Hepatocyte (in vitro differentiated cells): ENCODE results near the gene MAGED1. TPM values are rescaled to one million over a fixed set of nuclear protein-coding genes. Genes with fewer than 3 reads are reported as not detected.

Experiments used
- DNase-seq: peaks from one replicate; pipeline ENCODE4 v3.0.0-alpha.2; 2016; ENCODE audit warnings: low spot score
- H2AFZ ChIP-seq: fragments of 200-600 bp; sonication (generic); 2 replicates; pipeline ENCODE4 v1.6.0; 2016; ENCODE audit warnings: antibody characterized with exemption, mild to moderate bottlenecking
- H3K27ac ChIP-seq: fragments of 200-600 bp; sonication (generic); 2 replicates; pipeline ENCODE4 v1.5.1; 2016; ENCODE audit warnings: mild to moderate bottlenecking
- H3K27me3 ChIP-seq: fragments of 200-600 bp; sonication (generic); 2 replicates; pipeline ENCODE4 v1.6.1; 2016
- H3K36me3 ChIP-seq: fragments of 200-600 bp; sonication (generic); replicated peaks from 2 replicates; pipeline ENCODE4 v1.5.1; 2016; ENCODE audit warnings: low read depth; ENCODE audit not compliant: insufficient read depth
- H3K4me1 ChIP-seq: fragments of 200-600 bp; sonication (generic); 2 replicates; pipeline ENCODE4 v1.5.1; 2016; ENCODE audit warnings: mild to moderate bottlenecking, moderate library complexity; ENCODE audit not compliant: insufficient read depth
- H3K4me2 ChIP-seq: fragments of 200-600 bp; sonication (generic); 2 replicates; pipeline ENCODE4 v1.6.0; 2016
- H3K4me3 ChIP-seq: fragments of 200-600 bp; sonication (generic); 2 replicates; pipeline ENCODE4 v1.5.1; 2016; ENCODE audit warnings: mild to moderate bottlenecking
- H3K79me2 ChIP-seq: fragments of 200-600 bp; sonication (generic); 2 replicates; pipeline ENCODE4 v1.6.0; 2017; ENCODE audit warnings: mild to moderate bottlenecking
- H3K9me2 ChIP-seq: fragments of 200-600 bp; sonication (generic); replicated peaks from 2 replicates; pipeline ENCODE4 v1.6.0; 2017; ENCODE audit warnings: mild to moderate bottlenecking; ENCODE audit not compliant: insufficient read depth
- H3K9me3 ChIP-seq: fragments of 200-600 bp; sonication (generic); 2 replicates; pipeline ENCODE4 v1.5.1; 2016; ENCODE audit warnings: low read depth, mild to moderate bottlenecking
- H4K20me1 ChIP-seq: fragments of 200-600 bp; sonication (generic); 2 replicates; pipeline ENCODE4 v1.6.0; 2016; ENCODE audit warnings: mild to moderate bottlenecking; ENCODE audit not compliant: insufficient read depth, poor library complexity, severe bottlenecking
- EZH2 ChIP-seq: fragments of 200-600 bp; sonication (generic); IDR thresholded peaks from 2 replicates; pipeline ENCODE4 v1.6.1; 2016; ENCODE audit warnings: antibody characterized with exemption, mild to moderate bottlenecking, borderline replicate concordance
- EZH2phosphoT487 ChIP-seq: fragments of 200-600 bp; sonication (generic); IDR thresholded peaks from one replicate; pipeline ENCODE4 v1.6.1; 2018; ENCODE audit warnings: antibody characterized with exemption, mild to moderate bottlenecking, low read depth, moderate library complexity; ENCODE audit not compliant: unreplicated experiment, severe bottlenecking
- WGBS: methylation state at CpG from one replicate; pipeline ENCODE4 v1.1.6; 2016; ENCODE audit warnings: low lambda C conversion rate; ENCODE audit errors: missing lambda C conversion rate; 5-methylcytosine and 5-hydroxymethylcytosine counted together
- polyA plus RNA-seq: library from polyadenylated mRNA; unstranded; fragments of >200 nt; fragmentation: Nextera tagmentation; extraction: Ambion mirVana; gene quantifications from 2 replicates; pipeline ENCODE4 v1.2.1, GENCODE V29; 2016
- total RNA-seq: library from RNA; depleted of rRNA; stranded (reverse); fragments of >200 nt; gene quantifications from 2 replicates; pipeline ENCODE4 v1.2.3, GENCODE V29; 2014
- TF ChIP-seq, protein P1 (sequence below): fragments of 200-600 bp; sonication (generic); IDR thresholded peaks from 2 replicates; pipeline ENCODE4 v1.5.1; 2016; ENCODE audit warnings: antibody characterized with exemption, mild to moderate bottlenecking; ENCODE audit not compliant: poor library complexity

MAGED1 gene, protein sequence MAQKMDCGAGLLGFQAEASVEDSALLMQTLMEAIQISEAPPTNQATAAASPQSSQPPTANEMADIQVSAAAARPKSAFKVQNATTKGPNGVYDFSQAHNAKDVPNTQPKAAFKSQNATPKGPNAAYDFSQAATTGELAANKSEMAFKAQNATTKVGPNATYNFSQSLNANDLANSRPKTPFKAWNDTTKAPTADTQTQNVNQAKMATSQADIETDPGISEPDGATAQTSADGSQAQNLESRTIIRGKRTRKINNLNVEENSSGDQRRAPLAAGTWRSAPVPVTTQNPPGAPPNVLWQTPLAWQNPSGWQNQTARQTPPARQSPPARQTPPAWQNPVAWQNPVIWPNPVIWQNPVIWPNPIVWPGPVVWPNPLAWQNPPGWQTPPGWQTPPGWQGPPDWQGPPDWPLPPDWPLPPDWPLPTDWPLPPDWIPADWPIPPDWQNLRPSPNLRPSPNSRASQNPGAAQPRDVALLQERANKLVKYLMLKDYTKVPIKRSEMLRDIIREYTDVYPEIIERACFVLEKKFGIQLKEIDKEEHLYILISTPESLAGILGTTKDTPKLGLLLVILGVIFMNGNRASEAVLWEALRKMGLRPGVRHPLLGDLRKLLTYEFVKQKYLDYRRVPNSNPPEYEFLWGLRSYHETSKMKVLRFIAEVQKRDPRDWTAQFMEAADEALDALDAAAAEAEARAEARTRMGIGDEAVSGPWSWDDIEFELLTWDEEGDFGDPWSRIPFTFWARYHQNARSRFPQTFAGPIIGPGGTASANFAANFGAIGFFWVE
- total RNA-seq (248 and 262 TPM in 2 replicates), polyA plus RNA-seq (478 and 533 TPM in 2 replicates)

GRCh38 chrX:51892921-51893745 lies at the start of gene MAGED1:
TSS of gene MAGED1 (plus strand) at chrX:51893623. CDS start at chrX:51894305, 682 bp downstream.
- Histone ChIP-seq H3K4me2 (peak within 1 kb of the TSS; percentile 88), H2AFZ (peak within 1 kb of the TSS; percentile 38), H3K27ac (peak within 1 kb of the TSS; percentile 88), H3K27me3 (no peaks in the 10 kb centered on the region), H3K4me3 (peak within 1 kb of the TSS; percentile 75), H3K9me2 (no peaks in the 10 kb centered on the region), H4K20me1 (peaks cover 24% of the 10 kb centered on the region), H3K79me2 (peaks cover 35% of the 10 kb centered on the region), H3K4me1 (peaks cover 7% of the 10 kb centered on the region), H3K9me3 (no peaks in the 10 kb centered on the region), H3K36me3 (no peaks in the 10 kb centered on the region)
- TF ChIP-seq EZH2phosphoT487, result no peak
- TF ChIP-seq, protein P1, sequence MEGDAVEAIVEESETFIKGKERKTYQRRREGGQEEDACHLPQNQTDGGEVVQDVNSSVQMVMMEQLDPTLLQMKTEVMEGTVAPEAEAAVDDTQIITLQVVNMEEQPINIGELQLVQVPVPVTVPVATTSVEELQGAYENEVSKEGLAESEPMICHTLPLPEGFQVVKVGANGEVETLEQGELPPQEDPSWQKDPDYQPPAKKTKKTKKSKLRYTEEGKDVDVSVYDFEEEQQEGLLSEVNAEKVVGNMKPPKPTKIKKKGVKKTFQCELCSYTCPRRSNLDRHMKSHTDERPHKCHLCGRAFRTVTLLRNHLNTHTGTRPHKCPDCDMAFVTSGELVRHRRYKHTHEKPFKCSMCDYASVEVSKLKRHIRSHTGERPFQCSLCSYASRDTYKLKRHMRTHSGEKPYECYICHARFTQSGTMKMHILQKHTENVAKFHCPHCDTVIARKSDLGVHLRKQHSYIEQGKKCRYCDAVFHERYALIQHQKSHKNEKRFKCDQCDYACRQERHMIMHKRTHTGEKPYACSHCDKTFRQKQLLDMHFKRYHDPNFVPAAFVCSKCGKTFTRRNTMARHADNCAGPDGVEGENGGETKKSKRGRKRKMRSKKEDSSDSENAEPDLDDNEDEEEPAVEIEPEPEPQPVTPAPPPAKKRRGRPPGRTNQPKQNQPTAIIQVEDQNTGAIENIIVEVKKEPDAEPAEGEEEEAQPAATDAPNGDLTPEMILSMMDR, result no peak
- no peak for TF ChIP-seq EZH2
- 48% methylated on average over 24 of the region's 35 CpGs for WGBS
- DNase-seq, result peak; percentile 95

GRCh38 chrX:51847463-51847862 lies 46.0 kb upstream of the MAGED1 start:
- Histone ChIP-seq H3K27me3 (no peaks in the 10 kb centered on the region), H3K4me1 (no peaks in the 10 kb centered on the region), H3K9me2 (no peaks in the 10 kb centered on the region), H4K20me1 (peaks cover 4% of the 10 kb centered on the region), H3K4me3 (no peak overlapping the region), H3K79me2 (peaks cover 29% of the 10 kb centered on the region), H3K9me3 (no peaks in the 10 kb centered on the region), H3K4me2 (no peak overlapping the region), H3K27ac (no peak overlapping the region), H2AFZ (no peak overlapping the region), H3K36me3 (no peaks in the 10 kb centered on the region)
- TF ChIP-seq EZH2 (no peak), EZH2phosphoT487 (no peak)
- TF ChIP-seq, protein P1, result no peak
- whole genome bisulfite sequencing, result 57% methylated on average over 3 of the region's 3 CpGs
- no peak for DNase-seq

- Histone ChIP-seq H4K20me1 (peaks cover 4% of the 10 kb centered on the region), H3K27ac (no peak overlapping the region), H3K36me3 (no peaks in the 10 kb centered on the region), H3K9me3 (no peaks in the 10 kb centered on the region), H3K4me2 (peak overlapping the region; percentile 18), H3K9me2 (no peaks in the 10 kb centered on the region), H3K27me3 (no peaks in the 10 kb centered on the region), H3K4me1 (no peaks in the 10 kb centered on the region), H3K4me3 (no peak overlapping the region), H3K79me2 (peaks cover 38% of the 10 kb centered on the region), H2AFZ (no peak overlapping the region)
- no peak for TF ChIP-seq EZH2phosphoT487
- TF ChIP-seq, protein P1, result no peak
- TF ChIP-seq EZH2, result no peak
- DNase-seq, result no peak
- WGBS, result 61% methylated on average over 3 of the region's 3 CpGs
These were observed 41.8 kb upstream of the MAGED1 start for GRCh38 chrX:51851507-51852085.
